ENCODE measurements around the gene GMPR.
"Not testable (repeated sequence)": the region's sequence is repeated elsewhere in the genome, so short reads cannot be mapped to it uniquely, and the experiment has no call there.

GMPR gene

DNA sequence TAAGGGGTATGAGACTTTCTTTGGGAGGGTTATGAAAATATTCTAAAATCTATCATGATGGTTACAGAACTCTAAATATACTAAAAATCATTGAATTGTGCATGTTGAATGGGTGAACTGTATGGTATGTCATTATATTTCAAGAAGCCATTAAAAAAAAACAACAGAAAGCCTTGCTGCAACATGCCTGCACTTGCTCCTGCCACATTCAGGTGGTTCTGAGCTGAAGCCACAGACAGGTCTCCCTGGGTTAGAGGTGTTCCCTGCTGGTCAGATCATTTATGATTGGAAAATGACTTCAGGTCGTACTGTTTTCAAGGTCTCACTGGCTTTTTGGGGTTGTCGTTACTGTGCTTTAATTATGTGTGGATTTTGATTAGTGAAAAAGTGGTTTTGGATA is 13.3 kb downstream of the GMPR start:
- no peak for DNase-seq

DNA sequence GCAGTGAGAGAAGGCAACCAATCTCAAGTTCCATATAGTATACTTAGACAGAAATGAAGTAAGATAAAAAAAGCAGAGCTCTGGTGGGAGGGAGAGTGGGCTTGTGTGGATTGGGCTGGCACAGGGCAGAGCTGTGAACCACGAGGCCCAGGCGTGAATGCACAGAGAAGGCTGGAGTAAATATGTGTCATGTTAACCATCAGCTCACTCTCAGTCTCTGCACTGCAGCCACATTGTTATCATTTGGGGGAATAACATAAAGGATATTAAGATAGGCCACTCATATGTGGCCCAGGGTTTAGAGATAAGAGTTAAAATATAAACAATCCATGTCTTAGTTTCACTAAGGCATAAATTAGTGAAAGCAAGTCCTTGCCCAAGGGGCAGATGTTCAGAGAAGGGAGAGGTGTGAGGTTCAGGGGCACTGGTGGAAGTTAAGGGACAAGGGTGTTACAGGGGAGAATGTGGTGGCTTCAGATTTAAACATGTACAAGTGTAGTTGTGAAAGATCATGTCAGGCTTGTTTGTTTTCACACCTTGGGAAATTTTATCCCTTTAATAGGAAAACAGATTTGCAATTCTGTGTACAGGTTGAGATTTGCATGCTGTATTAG is 14.4 kb downstream of the GMPR start:
- no peak for DNase-seq

DNA sequence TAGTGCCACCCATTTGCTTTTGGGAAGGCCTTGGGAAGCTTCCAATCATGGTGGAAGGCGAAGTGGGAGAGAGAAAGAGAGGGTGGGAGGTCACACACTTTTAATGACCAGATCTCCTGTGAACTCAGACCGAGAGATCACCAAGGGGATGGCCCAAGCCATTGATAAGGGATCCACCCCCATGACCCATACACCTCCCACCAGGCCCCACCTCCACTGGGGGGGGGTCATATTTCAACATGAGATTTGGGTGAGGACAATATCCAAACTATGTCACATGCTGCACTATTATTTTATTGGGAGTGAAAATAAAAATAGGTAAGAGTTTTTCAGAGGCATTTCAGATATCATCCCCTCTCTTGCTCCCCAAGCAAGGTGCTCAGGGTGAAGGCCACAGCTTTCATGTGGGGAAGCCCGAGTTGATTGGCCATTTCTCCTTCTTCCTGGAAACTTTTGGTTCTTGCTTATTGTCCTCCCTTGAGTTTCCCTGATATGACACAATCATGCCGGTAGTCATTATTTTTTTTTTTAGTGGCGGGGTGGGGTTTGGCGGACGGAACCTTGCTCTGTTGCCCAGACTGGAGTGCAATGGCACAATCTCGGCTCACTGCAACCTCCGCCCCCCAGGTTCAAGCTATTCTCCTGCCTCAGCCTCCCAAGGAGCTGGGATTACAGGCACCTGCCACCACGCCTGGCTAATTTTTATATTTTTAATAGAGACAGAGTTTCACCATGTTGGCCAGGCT is 15.2 kb downstream of the GMPR start:
- DNase-seq = no peak

DNA sequence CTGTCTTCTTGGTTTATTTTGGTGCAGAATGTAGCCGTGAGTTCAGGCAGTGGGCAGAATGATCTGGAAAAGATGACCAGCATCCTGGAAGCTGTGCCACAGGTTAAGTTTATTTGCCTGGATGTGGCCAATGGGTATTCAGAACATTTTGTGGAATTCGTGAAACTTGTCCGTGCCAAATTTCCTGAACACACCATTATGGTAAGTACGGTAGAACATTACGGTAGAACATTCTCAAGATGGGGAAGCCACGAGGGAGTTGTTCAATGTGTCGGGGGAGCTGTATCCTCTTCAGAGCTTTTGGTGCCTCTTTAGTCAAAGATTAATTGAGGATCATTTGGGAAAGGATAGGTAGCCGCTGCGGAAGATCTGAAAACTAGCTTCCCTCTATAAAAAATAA is 16.1 kb downstream of the GMPR start:
- no peak for DNase-seq

- no peak for DNase-seq
These were observed 18.4 kb downstream of the GMPR start for GRCh38 chr6:16256781-16257180.

GRCh38 chr6:16257999-16258708 is 19.8 kb downstream of the GMPR start:
- DNase-seq = no peak

- DNase-seq = no peak
These were observed 20.3 kb downstream of the GMPR start for GRCh38 chr6:16258709-16259075.

- DNase-seq = not testable (repeated sequence)
These were observed 21.2 kb downstream of the GMPR start for GRCh38 chr6:16259604-16260003.

DNA sequence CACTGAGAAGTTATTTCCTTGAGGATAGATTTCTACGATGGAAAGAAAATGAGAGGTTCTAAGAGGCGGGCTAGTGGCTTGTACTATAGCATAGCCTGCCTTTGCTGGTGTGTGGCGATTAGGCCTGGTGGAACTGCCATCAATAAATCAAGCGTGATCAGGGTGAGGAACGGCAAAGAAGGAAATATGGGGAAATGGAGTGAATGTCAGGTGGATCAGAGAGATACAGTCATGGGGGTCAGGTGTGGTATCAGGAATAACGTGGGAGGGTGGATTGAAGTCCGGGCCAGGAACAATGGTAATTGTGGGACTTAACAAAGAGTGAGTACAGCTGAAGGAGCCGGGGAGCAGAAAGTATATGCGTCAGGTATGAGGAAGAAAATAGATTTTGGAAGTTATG is 22.2 kb downstream of the GMPR start:
- not testable (repeated sequence) for DNase-seq

- DNase-seq = not testable (repeated sequence)
These were observed 24.4 kb downstream of the GMPR start for GRCh38 chr6:16262773-16263172.

GRCh38 chr6:16263464-16264099 is 25.2 kb downstream of the GMPR start:
- not testable (repeated sequence) for DNase-seq

- DNase-seq = no peak
These were observed 26.4 kb downstream of the GMPR start for GRCh38 chr6:16264785-16265184.

DNA sequence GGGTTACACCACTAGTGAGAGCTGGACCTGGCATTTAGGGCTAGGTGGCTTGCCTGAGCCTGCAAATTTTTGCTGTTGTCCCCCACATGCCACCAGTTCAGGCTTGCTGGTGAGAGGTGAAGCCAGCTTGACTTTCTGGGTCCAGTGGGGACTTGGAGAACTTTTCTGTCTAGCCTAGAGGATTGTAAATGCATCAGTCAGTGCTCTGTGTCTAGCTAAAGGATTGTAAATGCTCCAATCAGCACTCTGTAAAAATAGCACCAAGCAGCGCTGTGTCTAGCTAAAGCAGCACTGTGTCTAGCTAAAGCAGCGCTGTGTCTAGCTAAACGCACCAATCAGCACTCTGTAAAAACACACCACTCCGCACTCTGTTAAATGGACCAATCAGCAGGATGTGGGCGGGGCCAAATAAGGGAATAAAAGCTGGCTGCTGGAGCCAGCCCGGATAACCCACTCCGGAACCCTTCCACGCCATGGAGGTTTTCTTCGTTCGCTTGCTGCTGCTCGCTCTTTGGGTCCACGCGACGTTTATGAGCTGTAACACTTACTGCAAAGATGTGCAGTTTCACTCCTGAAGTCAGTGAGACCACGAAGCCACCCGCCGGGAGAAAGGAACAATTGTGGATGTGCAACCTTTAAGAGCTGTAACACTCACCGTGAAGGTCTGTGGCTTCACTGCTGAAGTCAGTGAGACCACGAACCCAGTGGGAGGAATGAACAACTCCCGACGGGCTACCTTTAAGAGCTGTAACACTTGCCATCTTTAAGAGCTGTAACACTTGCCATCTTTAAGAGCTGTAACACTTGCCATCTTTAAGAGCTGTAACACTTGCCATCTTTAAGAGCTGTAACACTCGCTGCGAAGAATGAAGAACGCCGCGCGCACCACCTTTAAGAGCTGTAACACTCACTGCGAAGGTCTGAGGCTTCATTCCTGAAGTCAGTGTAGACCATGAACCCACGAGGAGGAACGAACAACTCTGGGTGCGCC is 27.3 kb downstream of the GMPR start:
- DNase-seq = no peak

- DNase-seq = no peak
These were observed 29.3 kb downstream of the GMPR start for GRCh38 chr6:16267428-16268263.

- not testable (repeated sequence) for DNase-seq
These were observed 31.2 kb downstream of the GMPR start for GRCh38 chr6:16269442-16270070.

DNA sequence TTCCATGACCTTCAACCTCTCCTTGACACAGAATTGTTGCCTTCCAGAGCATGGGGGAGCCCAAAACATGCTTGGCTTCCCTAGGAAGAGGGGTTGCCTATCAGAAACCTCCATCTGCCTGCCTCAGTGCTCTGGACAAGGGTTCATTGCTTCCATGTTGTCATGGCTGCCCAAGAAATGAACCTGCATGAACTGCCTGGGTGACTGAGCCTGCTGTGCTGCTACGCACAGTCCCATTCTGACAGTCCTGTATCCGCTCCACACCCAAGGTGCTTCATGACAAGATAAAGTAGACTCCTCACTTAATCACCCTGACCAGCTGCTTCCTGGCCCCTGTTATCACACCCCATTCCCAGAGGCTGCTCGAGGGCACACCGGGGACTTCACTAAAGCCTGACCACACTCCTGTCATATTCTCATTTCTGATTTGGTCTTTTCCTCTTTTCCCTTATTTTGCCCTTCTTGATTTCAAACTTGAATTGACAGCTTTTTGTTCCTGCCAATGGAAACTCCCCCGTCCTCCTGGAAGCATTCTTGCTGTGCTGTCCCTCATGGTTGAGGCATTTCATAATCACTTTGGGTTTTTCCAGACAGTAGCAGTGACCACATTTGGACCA is 31.9 kb downstream of the GMPR start:
- DNase-seq = no peak

GRCh38 chr6:16271428-16271827 is 33.0 kb downstream of the GMPR start:
- DNase-seq = no peak

GRCh38 chr6:16272201-16272600 is 33.8 kb downstream of the GMPR start:
- DNase-seq = no peak

DNA sequence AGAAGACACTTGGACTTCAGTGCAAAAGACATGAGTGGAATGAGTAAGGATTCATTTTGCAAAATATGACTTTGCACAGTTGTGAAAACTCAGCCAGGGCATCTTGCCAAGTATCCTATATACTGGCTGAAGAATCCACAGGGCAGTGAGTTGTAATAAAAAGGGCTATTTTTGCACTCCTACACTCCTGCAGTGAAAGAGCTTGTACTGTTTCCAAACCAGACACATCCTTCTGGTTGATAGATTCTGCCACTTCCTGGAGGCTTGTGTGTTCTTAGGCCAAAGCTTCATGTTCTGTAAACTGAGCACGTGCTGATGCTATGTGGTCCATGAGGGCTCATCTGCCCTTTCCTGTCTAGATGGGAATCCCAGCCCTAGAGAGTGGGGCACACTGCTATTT is 34.9 kb downstream of the GMPR start:
- DNase-seq = peak in 1 of 2 experiments; percentile 77

GRCh38 chr6:16274483-16274882 is 36.1 kb downstream of the GMPR start:
- DNase-seq = no peak

Data from NCI-H446 (cell line).